Caco-2 (cell line): ENCODE data around the gene GARRE1. TPM values are rescaled to one million over a fixed set of nuclear protein-coding genes. Genes with fewer than 3 reads are reported as not detected.
A peak's percentile ranks its signal among the peaks of the same experiment; 100 is the strongest.
"Not testable (repeated sequence)": the region's sequence is repeated elsewhere in the genome, so short reads cannot be mapped to it uniquely, and the experiment has no call there.

ENCODE experiments used
- BruUV-seq: library from RNA; stranded (reverse); fragments of 400-500 nt; replicated peaks from 2 replicates; lab custom pipeline; 2021; lab: Mats Ljungman, UMichigan
- CTCF ChIA-PET: fragments of 300-600 bp; sonication (Branson Sonifier 250); formaldehyde crosslinking; loops from one replicate; lab custom pipeline; 2022; ENCODE audit warnings: antibody characterized with exemption; lab: Charles Lee
- POLR2A ChIA-PET: fragments of 300-600 bp; sonication (Branson Sonifier 250); formaldehyde crosslinking; loops from one replicate; lab custom pipeline; 2022; ENCODE audit warnings: antibody characterized with exemption; lab: Charles Lee
- DNase-seq, 2 experiments: peaks; one replicate each; pipeline versions ENCODE4 v3.0.0 to v3.0.0-alpha.2; 2020 to 2022
- H3K27me3 ChIP-seq: replicated peaks from 2 replicates; pipeline ENCODE4 v1.6.0; 2011; ENCODE audit warnings: low read length; ENCODE audit not compliant: control insufficient read depth, insufficient read depth
- H3K36me3 ChIP-seq: 2 replicates; pipeline ENCODE4 v1.5.1; 2011; ENCODE audit warnings: low read length; ENCODE audit not compliant: control insufficient read depth, insufficient read depth
- H3K4me1 ChIP-seq: fragments of 250-450 bp; sonication (Bioruptor Pico); 2 replicates; pipeline ENCODE4 v1.5.1; 2020; ENCODE audit warnings: mild to moderate bottlenecking
- H3K4me3 ChIP-seq: 2 replicates; pipeline ENCODE4 v1.5.1; 2011; ENCODE audit warnings: low read depth, mild to moderate bottlenecking, control low read depth, low read length
- H3K9me3 ChIP-seq: fragments of 250-450 bp; sonication (Bioruptor Pico); 2 replicates; pipeline ENCODE4 v1.5.1; 2020; ENCODE audit warnings: mild to moderate bottlenecking, moderate library complexity
- H3K27ac Mint-ChIP-seq: one replicate; pipeline ENCODE4 v1.8.0; 2022; ENCODE audit warnings: mixed read lengths; ENCODE audit not compliant: unreplicated experiment
- H3K27me3 Mint-ChIP-seq: one replicate; pipeline ENCODE4 v1.8.0; 2022; ENCODE audit warnings: mixed read lengths; ENCODE audit not compliant: insufficient read depth, unreplicated experiment
- H3K36me3 Mint-ChIP-seq: one replicate; pipeline ENCODE4 v1.8.0; 2022; ENCODE audit warnings: mild to moderate bottlenecking, mixed read lengths; ENCODE audit not compliant: insufficient read depth, unreplicated experiment
- H3K4me1 Mint-ChIP-seq: one replicate; pipeline ENCODE4 v1.8.0; 2022; ENCODE audit warnings: low read depth, mixed read lengths; ENCODE audit not compliant: unreplicated experiment
- H3K4me3 Mint-ChIP-seq: one replicate; pipeline ENCODE4 v1.8.0; 2022; ENCODE audit warnings: mild to moderate bottlenecking, moderate library complexity, mixed read lengths; ENCODE audit not compliant: unreplicated experiment
- H3K9me3 Mint-ChIP-seq: one replicate; pipeline ENCODE4 v1.8.0; 2022; ENCODE audit warnings: mixed read lengths; ENCODE audit not compliant: unreplicated experiment
- intact Hi-C: fragments of 100-400 bp; cut with micrococcal nuclease; formaldehyde crosslinking; loops from one replicate; pipeline ENCODE4 v1.10.0; 2022; ENCODE audit not compliant: unreplicated experiment
- total RNA-seq: library from RNA; stranded (reverse); gene quantifications from 2 replicates; pipeline ENCODE4 v1.2.3, GENCODE V29; 2022
- TF ChIP-seq, protein P1 (sequence below), 2 experiments: fragments of 200-600 bp in 1 of 2; IDR thresholded peaks; 1 replicate in 1 of 2; 2 replicates in 1 of 2; pipeline versions ENCODE4 v1.5.1 to v1.8.0; 2011 to 2022; ENCODE audit warnings: antibody characterized with exemption in 1 of 2, control low read depth in 1 of 2, inconsistent platforms in 1 of 2, low read depth in 1 of 2, low read length in 1 of 2, mild to moderate bottlenecking in 1 of 2, moderate library complexity in 1 of 2; ENCODE audit not compliant: insufficient read depth in 1 of 2, severe bottlenecking in 1 of 2, unreplicated experiment in 1 of 2

Gene GARRE1
- total RNA-seq, 1 experiment from 2014 or later: 20.2 TPM

GRCh38 chr19:34237283-34237682, 17.1 kb upstream of the GARRE1 start:
- H3K36me3 ChIP-seq: no peaks in the 10 kb centered on the region
- BruUV-seq: no TSS peak
- H3K4me1 ChIP-seq: no peaks in the 10 kb centered on the region
- peaks cover 24% of the 10 kb centered on the region for H3K4me1 Mint-ChIP-seq
- no peak overlapping the region for H3K27ac Mint-ChIP-seq
- CTCF ChIA-PET: interaction anchor here (0.7 kb wide), 1 partner anchor 837 kb away, joined by 4 read pairs; no protein-coding TSS in a partner anchor
- H3K9me3 ChIP-seq: no peaks in the 10 kb centered on the region
- H3K9me3 Mint-ChIP-seq: no peaks in the 10 kb centered on the region
- H3K27me3 ChIP-seq: no peaks in the 10 kb centered on the region
- intact Hi-C loops: no loop called here
- H3K4me3 Mint-ChIP-seq: no peak overlapping the region
- H3K4me3 ChIP-seq: no peak overlapping the region
- TF ChIP-seq, protein P1, sequence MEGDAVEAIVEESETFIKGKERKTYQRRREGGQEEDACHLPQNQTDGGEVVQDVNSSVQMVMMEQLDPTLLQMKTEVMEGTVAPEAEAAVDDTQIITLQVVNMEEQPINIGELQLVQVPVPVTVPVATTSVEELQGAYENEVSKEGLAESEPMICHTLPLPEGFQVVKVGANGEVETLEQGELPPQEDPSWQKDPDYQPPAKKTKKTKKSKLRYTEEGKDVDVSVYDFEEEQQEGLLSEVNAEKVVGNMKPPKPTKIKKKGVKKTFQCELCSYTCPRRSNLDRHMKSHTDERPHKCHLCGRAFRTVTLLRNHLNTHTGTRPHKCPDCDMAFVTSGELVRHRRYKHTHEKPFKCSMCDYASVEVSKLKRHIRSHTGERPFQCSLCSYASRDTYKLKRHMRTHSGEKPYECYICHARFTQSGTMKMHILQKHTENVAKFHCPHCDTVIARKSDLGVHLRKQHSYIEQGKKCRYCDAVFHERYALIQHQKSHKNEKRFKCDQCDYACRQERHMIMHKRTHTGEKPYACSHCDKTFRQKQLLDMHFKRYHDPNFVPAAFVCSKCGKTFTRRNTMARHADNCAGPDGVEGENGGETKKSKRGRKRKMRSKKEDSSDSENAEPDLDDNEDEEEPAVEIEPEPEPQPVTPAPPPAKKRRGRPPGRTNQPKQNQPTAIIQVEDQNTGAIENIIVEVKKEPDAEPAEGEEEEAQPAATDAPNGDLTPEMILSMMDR (IDR thresholded peaks at IDR 0.05; ENCODE audit: insufficient read depth in 1 of 2, low read depth in 1 of 2, low read length in 1 of 2, severe bottlenecking in 1 of 2, unreplicated experiment in 1 of 2): no peak
- no peak for DNase-seq
- POLR2A ChIA-PET: interaction anchor here (1.0 kb wide), 1 partner anchor 60 kb away, joined by 6 read pairs; no protein-coding TSS in a partner anchor
- no peaks in the 10 kb centered on the region for H3K27me3 Mint-ChIP-seq
- peaks cover 58% of the 10 kb centered on the region for H3K36me3 Mint-ChIP-seq

DNA sequence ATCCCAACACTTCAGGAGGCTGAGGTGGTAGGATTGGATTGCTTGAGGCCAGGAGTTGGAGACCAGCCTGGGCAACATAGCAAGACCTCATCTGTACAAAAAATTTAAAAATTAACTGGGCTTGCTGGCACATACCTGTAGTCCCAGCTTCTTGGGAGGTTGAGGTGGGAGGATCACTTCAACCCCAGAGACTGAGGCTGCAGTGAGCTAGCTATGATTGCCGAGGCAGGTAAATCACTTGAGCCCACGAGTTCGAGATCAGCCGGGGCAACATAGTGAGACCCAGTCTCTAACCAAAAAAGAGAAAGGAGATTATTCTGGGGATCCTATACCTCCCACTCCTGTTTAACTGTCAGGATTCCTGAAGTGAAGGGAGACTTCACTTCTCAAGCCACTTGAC, 16.4 kb upstream of the GARRE1 start:
- H3K27me3 Mint-ChIP-seq: no peaks in the 10 kb centered on the region
- H3K27ac Mint-ChIP-seq: no peak overlapping the region
- no peaks in the 10 kb centered on the region for H3K36me3 ChIP-seq
- ChIA-PET POLR2A (no interaction called here), CTCF (no interaction called here)
- no peaks in the 10 kb centered on the region for H3K4me1 ChIP-seq
- H3K27me3 ChIP-seq: no peaks in the 10 kb centered on the region
- peaks cover 24% of the 10 kb centered on the region for H3K4me1 Mint-ChIP-seq
- H3K4me3 ChIP-seq: no peak overlapping the region
- intact Hi-C loops: no loop called here
- H3K4me3 Mint-ChIP-seq: no peak overlapping the region
- TF ChIP-seq, protein P1 (IDR thresholded peaks at IDR 0.05; ENCODE audit: insufficient read depth in 1 of 2, low read depth in 1 of 2, low read length in 1 of 2, severe bottlenecking in 1 of 2, unreplicated experiment in 1 of 2): no peak
- peaks cover 54% of the 10 kb centered on the region for H3K36me3 Mint-ChIP-seq
- H3K9me3 Mint-ChIP-seq: no peaks in the 10 kb centered on the region
- BruUV-seq: no TSS peak
- no peak for DNase-seq
- no peaks in the 10 kb centered on the region for H3K9me3 ChIP-seq

- DNase-seq: peak; percentile 78 to 79
- intact Hi-C loops: loop anchor here (1.0 to 5.0 kb wide), 2 partner anchors 96 to 187 kb away; partner anchors contain the start of gene UBA2
- POLR2A ChIA-PET: no interaction called here
Measured at GRCh38 chr19:34241513-34242337, 12.6 kb upstream of the GARRE1 start.

DNA sequence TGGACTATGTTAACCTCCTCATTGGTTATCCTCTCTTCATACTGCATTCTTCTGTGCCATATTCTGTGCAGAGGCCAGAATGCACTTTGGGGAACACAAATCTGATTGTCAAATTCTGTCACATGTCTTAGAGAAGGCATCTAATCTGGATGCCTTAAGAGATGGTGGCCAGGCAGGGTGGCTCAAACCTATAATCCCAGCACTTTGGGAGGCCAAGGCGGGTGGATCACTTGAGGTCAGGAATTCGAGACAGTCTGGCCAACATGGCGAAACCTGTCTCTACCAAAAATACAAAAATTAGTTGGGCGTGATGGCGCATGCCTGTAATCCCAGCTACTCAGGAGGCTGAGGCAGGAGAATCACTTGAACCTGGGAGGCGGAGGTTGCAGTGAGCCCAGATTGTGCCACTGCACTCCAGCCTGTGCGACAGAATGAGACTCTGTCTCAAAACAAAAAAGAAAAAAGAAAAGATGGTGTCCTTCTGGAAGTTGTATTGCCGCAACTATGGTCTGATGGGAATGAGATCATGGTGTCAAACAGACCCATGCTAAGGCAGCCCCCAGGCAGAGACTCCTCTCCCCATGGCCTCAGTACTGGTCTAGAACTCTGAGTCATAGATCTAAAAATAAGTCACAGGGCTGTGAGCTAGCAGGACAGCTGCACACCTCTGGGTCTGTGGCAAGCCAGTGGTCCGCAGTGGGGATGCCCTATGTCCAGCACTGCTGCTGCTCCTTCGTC, 11.0 kb upstream of the GARRE1 start:
- H3K36me3 ChIP-seq, H3K9me3 ChIP-seq, H3K27me3 Mint-ChIP-seq, H3K27me3 ChIP-seq, H3K4me3 Mint-ChIP-seq, H3K9me3 Mint-ChIP-seq, H3K4me3 ChIP-seq, CTCF ChIA-PET, H3K4me1 Mint-ChIP-seq, DNase-seq, H3K4me1 ChIP-seq, BruUV-seq, H3K27ac Mint-ChIP-seq: not testable (repeated sequence)
- POLR2A ChIA-PET: interaction anchor here (0.5 kb wide), 1 partner anchor 76 kb away, joined by 3 read pairs; no protein-coding TSS in a partner anchor
- H3K36me3 Mint-ChIP-seq: peaks cover 27% of the 10 kb centered on the region
- intact Hi-C loops: loop anchor here (5.0 kb wide), 1 partner anchor 94 kb away; no protein-coding TSS in a partner anchor

More at GRCh38 chr19:34241513-34242337, 12.6 kb upstream of the GARRE1 start:
- Histone ChIP-seq H3K9me3 (no peaks in the 10 kb centered on the region), H3K27me3 (no peaks in the 10 kb centered on the region), H3K36me3 (no peaks in the 10 kb centered on the region), H3K4me3 (no peak overlapping the region), H3K4me1 (no peaks in the 10 kb centered on the region)
- peaks cover 15% of the 10 kb centered on the region for H3K4me1 Mint-ChIP-seq
- CTCF ChIA-PET: interaction anchor here (0.5 kb wide), 1 partner anchor 14 kb away, joined by 3 read pairs; no protein-coding TSS in a partner anchor
- BruUV-seq: no TSS peak
- TF ChIP-seq, protein P1 (IDR thresholded peaks at IDR 0.05; ENCODE audit: insufficient read depth in 1 of 2, low read depth in 1 of 2, low read length in 1 of 2, severe bottlenecking in 1 of 2, unreplicated experiment in 1 of 2): peak; percentile 53 to 63
- no peaks in the 10 kb centered on the region for H3K27me3 Mint-ChIP-seq
- H3K27ac Mint-ChIP-seq: peak overlapping the region; percentile 46
- H3K9me3 Mint-ChIP-seq: no peaks in the 10 kb centered on the region
- H3K36me3 Mint-ChIP-seq: peaks cover 32% of the 10 kb centered on the region
- no peak overlapping the region for H3K4me3 Mint-ChIP-seq
